HepG2 (cell line): Measurements from ENCODE around the gene TAF1C.

Source experiments
- ESRRA ChIP-seq: sonication (generic); formaldehyde crosslinking; IDR thresholded peaks from 2 replicates; pipeline ENCODE4 v1.5.1; 2020; ENCODE audit warnings: mild to moderate bottlenecking, low read depth, missing genetic modification reagents
- REST ChIP-seq, 2 experiments: IDR thresholded peaks; 2 replicates each; pipeline ENCODE4 v1.6.1; 2011 to 2012; ENCODE audit warnings: low read length in 2 of 2, borderline replicate concordance in 1 of 2, low read depth in 1 of 2, mild to moderate bottlenecking in 1 of 2, moderate library complexity in 1 of 2
- ZNF281 ChIP-seq: sonication (generic); formaldehyde crosslinking; IDR thresholded peaks from 2 replicates; pipeline ENCODE4 v1.4.0; 2020; ENCODE audit warnings: missing genetic modification reagents, borderline replicate concordance
- TF ChIP-seq, protein P1 (sequence below): sonication (generic); formaldehyde crosslinking; IDR thresholded peaks from 2 replicates; pipeline ENCODE4 v1.4.0; 2020; ENCODE audit warnings: missing genetic modification reagents, borderline replicate concordance

DNA sequence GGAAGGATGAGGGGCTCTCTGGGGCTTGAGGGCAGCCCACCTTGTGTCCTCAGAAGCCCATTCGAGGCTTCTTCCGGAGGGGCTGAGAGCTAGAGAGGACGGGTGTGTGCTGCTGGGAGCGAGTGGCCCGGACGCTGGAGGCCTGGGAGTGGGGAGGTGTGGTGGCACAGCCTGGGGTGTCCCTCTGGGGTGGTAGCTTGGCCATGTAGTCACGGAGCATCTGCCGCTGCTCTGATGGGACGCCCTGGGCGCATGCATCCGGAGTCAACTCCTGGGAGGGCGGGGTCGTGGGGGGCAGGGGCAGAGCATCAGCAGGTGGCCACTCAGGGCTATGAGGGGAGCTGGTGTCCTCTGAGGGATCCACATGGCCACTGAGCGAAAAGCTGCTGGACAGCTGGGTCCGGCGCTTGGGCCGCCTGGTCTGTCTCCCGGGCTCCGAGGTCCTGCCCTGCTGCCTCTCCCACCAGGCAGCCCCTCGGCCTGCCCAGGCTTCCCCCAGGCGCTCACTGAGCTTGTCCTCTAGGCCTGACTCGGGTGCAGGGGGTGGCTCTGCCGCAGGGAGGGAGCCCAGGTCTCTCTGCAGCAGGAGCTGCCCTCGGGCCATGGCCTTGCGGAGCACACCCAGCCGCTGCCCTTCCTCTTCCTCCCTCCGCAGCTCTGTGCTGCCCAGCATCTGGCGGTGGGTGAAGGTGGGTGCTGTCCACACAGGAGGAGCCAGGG lies 7.8 kb downstream of the TAF1C start:
- TF ChIP-seq, protein P1, sequence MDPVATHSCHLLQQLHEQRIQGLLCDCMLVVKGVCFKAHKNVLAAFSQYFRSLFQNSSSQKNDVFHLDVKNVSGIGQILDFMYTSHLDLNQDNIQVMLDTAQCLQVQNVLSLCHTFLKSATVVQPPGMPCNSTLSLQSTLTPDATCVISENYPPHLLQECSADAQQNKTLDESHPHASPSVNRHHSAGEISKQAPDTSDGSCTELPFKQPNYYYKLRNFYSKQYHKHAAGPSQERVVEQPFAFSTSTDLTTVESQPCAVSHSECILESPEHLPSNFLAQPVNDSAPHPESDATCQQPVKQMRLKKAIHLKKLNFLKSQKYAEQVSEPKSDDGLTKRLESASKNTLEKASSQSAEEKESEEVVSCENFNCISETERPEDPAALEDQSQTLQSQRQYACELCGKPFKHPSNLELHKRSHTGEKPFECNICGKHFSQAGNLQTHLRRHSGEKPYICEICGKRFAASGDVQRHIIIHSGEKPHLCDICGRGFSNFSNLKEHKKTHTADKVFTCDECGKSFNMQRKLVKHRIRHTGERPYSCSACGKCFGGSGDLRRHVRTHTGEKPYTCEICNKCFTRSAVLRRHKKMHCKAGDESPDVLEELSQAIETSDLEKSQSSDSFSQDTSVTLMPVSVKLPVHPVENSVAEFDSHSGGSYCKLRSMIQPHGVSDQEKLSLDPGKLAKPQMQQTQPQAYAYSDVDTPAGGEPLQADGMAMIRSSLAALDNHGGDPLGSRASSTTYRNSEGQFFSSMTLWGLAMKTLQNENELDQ (CRISPR knock-in tag), result no peak
- no peak for TF ChIP-seq REST (IDR thresholded peaks at IDR 0.05; ENCODE audit: borderline replicate concordance in 1 of 2, low read depth in 1 of 2, low read length in 2 of 2)
- TF ChIP-seq ESRRA (CRISPR knock-in tag), result no peak
- no peak for TF ChIP-seq ZNF281
